ENCODE data around the gene ARF1.
A peak's percentile ranks its signal among the peaks of the same experiment; 100 is the strongest.

Gene ARF1

DNA sequence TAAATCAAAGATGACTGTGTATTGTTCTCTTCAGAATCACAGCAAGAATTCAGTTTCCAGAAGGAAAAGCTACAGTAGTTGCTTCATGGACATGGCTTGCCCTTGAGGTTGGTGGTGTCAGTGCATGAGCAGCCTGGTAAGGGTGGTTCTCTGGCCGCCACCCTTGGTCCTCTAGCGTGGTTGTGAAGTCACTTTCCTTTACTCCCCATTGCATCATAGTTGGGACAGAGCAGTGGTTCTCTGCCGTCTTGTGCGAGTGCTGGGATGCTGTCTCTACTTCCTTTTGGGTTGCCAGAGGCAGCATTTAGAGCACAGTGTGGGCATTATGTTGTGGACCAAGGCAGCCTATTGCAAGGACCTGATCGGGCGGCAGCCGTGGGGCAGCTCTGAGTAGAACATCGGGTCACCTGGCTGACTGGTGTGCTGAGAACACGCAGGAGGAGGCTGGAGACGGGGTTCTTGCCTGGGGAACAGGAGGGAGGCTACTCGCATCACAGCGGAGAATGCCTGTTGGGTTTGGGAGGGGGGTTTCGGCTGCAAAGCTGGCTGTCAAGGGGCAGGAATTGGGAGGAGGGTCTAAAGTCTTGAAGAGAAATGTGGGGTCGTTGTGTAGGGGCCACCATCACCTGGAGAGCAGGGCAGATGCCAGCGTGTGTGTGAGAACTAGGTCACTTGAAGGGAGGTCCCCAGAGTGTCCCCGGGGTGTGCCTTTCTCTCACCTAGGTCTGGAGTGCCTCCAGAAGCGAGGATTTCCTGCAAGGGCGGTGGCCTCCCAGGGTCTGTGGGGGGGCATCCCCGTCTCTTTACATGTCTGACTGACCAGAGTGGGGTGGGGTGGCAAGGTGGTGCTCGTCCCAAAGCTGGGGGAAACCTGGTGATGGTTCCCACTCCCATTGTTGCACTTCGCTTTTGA is 6.3 kb downstream of the ARF1 start:
- DNase-seq, result no peak

DNA sequence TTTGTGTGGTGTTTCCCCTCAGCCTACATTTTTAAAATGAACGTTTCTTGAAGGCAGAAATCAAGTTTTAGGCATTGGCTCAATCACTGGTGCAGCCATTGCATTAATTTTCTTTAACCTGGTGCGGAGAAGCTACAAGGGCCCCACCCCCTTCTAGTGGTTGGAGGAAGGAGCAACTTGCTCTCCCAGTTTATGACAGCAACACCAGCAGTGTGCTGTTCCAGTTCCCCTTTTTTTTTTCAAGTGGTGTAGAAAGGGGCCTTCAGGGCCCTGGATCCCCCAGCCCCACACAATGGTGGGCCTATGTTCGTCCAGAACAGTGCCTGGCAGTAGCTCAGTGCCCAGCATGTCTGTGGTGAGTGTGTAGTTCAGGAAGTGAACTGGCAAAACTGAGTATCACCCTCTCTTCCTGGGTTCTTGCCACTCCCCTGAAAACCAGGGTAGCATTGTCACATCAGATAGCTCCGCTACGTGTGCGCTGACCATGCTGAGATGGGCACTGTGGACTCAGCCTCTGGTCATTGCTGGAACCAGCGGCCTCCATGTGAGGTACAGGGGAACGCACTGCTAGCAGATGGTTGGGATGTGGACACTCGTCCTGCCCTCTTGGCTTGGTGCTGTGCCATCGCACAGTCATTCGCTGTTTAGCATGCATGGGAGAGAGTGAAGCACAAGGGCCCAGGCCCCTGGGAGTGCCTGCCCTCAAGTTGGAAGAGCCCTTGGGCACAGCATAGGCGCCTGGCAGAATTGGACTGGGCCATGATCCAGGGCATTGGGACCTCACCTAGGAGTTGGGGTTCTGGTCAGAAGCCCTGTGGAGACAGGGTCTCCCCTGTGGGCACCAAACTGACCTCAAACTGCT is 7.2 kb downstream of the ARF1 start:
- no peak for DNase-seq

DNA sequence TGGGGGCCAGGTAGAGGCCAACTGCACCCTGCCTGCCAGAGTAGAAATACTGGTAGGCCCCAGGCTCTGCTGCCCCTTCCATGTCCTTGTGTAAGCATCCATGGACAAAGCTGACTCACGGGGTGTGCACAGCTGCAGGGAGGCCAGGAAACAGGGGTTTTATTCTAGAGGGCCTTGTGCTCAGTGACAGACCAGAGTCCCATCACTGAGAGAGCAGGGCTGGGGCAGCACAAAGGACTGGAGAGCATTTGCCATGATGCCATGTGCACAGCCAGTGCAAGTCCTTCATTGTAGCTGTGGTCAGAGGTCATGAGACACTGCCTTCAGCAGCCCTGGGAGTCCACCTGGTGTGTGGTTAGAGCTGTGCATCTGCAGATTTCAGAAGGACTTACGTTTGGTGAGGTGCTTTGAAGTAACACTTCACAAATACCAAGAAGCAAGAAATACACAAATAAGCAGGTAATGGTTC is 8.1 kb downstream of the ARF1 start:
- DNase-seq, result no peak

DNA sequence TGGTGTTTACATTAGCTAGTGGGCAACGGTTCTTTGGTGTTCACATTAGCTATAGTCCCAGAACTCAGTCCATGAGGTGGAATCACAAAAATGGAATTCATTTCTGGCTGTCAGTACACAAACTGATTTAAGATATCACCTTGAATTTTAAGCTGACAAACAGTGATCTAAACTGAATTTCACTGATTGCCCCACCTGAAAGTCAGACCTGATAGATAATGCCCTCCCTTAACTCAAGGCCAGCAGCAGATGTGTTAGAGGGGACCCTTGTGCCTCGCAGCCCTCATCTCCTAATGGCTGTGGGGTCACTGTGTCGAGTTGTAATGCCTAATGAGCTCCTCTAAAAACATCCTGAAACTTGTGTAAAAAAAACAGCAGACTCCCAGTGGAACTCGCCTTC is 8.6 kb downstream of the ARF1 start:
- DNase-seq, result no peak

DNA sequence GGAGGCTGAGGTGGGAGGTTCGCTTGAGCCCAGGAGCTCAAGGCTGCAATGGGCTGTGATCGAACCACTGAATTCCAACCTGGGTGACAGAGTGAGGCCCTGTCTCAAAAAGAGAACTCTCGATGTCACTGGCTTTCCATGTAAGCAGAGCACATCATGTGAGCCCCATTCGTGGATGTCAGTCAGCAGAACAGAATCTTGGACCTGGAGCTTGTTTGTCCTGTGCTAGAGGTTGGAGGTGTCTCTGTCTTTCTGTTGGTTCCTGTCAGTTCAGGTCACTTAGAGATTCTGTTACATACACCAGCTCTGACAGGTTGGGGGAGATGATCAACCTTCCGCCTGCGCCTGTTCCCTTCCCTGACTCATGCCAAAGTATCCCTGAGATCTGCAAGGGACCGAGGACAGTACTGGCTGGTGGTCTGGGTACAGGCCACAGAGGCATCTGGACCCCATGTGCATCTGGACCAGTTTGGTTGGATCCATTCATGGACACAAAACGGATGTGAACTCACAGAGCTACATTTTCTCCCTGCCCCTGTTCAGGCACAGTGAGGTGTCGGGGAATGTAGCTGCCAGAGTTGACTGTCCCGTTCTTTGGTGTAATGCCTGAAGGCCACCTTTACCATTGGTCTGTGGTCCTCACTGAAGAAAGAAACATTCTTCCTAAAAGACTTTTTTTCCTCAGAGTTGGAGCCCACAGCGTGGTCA is 10.0 kb downstream of the ARF1 start:
- no peak for DNase-seq

DNA sequence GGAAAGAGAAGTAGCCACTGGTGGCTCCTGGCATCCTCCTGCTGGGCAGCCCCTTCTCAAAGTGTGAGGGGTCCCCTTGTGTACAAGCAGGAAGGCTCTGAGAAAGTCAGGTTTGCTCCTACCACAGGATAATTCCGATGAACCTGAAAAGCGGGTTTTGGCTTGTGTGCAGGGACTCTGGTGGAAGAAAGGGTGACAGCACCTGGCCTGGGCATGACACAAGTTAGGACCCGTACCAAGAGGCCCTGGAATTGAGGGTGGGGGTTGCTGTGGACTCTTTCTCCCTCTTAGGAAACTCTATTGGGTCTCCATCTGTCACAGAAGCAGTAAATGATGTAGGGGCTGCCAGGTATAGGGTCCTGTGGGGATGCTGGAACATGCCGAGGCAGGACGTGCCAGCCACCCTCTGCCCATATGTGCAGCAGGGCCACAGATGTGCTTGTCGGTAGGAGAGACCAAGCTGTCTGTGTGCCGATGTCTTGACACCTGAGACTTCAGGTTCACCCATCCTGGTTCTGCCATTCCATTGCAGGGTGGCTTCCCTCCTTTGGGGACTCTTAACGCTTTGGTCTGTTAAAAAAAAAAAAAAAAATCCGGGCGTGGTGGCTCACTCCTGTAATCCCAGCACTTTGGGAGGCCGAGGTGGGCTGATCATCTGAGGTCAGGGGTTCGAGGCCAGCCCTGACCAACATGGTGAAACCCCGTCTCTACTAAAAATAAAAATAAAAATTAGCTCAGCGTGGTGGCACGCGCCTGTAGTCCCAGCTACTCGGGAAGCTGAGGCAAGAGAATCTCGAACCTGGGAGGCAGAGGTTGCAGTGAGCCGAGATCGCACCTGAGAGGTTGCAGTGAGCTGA is 10.8 kb downstream of the ARF1 start:
- no peak for DNase-seq

DNA sequence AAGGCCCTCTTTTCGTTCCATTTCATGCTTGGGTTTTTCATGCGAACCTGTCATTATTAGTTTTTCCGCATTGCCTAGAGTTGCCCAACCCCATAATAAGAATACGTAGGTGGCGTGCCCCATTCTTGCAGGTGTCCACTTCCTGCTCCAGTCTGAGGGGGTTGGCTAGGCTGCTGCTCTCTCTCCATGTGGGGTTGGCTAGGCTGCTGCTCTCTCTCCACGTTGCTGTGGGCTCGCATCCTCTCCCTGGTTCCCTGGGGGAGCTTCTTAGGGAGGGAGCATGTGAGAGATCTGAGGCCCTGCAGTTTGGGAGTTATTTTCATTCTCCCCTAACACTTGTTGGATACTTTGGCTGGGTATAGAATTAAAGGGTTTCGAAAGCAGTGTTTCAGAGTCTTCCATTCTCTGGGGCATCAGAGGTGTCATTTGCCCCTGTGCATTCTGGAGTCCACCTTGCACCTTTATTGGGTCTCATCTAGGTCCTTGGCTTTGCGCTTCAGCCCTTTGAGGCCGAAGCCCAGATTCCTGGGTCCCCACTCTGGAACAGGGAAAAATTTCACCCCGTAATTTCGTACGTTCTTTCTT is 12.0 kb downstream of the ARF1 start:
- DNase-seq, result no peak

DNA sequence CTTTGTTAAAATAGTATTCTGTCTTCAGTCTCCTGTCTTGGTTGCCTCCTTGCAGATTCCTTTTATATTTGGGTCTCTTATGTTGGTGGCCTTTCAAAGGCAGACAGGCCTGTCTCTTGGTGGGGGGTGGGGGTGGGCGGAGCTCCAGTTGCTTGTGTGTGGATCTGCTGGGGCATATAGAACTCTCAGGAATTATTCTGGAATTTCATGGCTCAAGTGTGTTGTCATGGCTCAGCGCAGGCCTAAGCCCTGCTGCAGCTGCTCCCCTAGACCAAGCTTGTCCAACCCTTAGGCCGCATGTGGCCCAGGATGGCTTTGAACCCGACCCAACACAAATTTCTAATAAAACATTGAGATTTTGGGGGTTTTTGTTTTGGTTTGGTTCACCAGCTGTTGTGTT is 12.7 kb downstream of the ARF1 start:
- DNase-seq, result no peak

DNA sequence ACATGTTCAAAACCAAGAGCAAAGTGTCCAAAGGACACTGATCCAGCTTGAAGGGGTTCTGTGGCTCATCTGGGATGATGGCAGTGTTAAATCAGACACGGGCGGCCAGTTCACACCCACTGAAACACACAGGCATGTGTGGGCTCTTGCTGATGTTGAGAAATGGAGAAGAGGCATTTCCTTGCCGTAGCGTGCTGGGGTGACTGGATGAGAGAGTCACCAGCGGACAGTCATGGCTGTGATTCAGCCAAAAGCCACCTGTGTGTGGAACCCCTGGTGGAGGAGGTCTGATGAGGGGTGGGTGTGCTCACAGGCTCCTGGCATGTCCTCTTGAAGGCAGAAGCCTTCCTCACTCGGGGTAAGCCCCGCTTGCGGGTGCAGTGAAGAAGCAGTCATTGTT is 13.4 kb downstream of the ARF1 start:
- no peak for DNase-seq

DNA sequence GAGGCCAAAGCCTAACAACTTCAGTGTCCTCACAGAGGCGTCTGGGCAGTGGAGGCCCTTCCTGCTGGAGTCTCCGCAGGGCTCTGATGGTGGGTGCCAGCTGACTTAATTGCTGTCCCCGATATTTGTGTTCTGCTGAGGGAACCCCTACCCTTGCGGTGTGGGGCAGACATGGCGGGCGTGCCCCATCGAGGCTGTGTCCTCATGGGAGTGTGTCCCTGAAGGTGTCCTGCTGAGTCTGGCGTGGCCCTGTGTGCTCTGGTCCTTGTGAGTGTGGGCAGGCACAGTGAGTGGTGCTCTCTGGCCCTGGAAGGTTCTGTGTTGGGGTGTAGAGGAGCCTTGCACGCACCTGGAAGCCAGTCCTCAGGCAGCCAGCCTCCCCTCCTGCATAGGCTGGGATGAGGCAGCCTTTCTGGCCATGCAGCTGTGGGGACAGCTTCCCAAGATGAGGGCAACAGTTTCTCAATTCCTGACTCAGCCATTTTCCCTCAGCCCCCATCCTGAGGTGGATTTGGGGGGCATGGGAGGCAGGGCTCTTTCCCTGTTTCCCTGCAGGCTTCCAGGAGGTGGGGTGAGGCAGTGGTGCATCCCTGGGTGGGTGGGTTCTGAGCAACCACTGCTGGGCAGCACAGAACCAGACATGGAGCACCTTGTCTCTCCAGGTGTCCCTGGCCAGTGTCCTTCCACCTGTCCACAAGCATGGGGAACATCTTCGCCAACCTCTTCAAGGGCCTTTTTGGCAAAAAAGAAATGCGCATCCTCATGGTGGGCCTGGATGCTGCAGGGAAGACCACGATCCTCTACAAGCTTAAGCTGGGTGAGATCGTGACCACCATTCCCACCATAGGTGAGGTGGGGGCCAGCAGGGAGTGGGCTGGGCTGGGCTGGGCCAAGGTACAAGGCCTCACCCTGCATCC is 14.2 kb downstream of the ARF1 start:
- DNase-seq, result no peak

DNA sequence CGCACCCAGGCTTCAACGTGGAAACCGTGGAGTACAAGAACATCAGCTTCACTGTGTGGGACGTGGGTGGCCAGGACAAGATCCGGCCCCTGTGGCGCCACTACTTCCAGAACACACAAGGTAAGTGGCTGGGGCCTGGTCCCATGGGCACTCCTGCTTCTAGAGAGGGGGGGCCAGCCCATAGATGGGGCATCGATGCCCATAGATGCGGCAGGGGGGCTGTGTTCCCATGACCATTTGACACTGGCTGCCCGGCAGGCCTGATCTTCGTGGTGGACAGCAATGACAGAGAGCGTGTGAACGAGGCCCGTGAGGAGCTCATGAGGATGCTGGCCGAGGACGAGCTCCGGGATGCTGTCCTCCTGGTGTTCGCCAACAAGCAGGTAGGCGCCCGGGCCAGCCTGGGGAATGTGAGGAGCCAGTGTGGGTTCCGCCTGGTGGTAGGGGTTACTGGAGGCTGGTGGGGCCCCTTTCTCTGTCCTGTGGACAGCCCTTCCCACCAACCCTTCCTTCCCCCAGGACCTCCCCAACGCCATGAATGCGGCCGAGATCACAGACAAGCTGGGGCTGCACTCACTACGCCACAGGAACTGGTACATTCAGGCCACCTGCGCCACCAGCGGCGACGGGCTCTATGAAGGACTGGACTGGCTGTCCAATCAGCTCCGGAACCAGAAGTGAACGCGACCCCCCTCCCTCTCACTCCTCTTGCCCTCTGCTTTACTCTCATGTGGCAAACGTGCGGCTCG is 15.0 kb downstream of the ARF1 start:
- no peak for DNase-seq

DNA sequence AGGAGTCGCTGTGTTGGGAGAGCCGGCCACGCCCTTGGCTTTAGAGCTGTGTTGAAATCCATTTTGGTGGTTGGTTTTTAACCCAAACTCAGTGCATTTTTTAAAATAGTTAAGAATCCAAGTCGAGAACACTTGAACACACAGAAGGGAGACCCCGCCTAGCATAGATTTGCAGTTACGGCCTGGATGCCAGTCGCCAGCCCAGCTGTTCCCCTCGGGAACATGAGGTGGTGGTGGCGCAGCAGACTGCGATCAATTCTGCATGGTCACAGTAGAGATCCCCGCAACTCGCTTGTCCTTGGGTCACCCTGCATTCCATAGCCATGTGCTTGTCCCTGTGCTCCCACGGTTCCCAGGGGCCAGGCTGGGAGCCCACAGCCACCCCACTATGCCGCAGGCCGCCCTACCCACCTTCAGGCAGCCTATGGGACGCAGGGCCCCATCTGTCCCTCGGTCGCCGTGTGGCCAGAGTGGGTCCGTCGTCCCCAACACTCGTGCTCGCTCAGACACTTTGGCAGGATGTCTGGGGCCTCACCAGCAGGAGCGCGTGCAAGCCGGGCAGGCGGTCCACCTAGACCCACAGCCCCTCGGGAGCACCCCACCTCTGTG is 15.9 kb downstream of the ARF1 start:
- DNase-seq, result no peak

DNA sequence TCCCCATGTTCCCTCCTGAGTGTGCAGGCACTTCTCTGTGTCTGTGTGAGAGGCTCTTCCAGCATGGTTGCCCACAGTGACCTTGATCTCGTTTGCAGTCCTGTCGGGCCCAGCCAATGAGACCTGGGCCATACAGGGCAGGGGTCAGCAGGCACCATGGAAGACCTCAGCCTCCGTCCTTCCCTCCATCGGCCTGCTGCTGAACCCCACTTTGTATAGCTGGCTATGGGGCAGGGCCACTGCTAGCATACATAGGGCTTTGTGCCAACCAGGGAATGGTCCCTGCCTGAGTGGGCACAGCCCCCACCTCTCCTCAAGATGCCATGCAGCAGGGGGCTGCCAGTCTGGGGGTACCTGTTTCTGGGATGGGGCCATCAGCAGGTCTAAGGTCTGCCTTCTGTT is 16.8 kb downstream of the ARF1 start:
- DNase-seq, result no peak

DNA sequence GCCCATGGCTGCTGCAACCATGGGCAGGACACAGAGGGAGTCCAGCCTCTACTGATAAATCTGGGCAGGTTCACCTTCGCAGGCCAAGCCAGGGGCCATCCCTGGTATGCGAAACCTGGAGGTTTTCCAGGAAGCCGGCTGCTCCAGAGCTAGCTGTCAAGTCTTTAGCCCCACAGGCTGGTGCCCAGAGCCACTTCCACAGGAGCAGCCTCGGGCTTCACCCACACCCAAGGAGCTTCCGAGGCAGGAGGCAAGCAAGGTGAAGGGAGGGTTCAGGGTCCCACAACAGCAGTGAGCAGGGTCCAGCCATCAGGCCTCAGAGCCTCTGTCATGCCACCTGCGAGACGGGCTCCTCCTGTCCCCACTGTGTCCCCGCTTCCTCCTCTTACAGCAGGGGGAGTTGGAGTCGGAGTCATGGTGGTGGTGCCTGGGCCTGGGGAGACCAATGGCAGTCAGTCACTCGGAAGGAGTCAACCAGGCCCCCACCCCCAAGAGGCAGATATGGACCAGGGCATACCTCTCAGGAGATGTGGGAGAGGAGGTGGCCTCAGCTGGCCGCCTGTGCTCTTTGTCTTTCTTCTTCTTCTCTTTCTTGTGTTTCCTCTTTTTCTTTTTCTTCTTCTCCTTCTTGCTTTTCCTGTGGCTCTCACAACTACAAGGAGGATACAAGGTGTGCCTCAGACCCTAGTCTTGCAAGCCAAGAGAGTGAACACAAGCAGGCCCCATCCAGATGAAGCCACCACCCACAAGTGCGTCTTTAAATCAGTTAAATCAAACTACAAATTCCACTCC is 18.5 kb downstream of the ARF1 start:
- DNase-seq, result no peak

DNA sequence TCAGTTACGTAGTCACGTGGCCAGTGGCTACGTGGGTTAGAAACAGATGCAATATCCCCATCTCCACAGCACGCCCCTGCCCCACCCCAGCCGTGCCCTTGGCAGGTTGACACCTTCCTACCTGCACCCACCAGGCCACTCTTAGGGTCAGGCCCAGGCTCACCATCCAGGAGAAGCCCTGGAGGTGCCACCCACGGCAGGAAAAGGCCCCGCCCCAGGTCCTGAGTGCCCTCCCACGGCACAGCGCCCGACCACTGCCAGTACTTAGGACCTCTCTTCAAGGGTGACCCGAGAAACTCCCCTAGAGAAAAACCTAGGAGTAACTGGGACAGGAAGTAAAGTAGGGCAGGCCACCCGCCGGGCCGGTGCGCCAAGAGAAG is 19.1 kb downstream of the ARF1 start:
- peak; percentile 48 for DNase-seq

DNA sequence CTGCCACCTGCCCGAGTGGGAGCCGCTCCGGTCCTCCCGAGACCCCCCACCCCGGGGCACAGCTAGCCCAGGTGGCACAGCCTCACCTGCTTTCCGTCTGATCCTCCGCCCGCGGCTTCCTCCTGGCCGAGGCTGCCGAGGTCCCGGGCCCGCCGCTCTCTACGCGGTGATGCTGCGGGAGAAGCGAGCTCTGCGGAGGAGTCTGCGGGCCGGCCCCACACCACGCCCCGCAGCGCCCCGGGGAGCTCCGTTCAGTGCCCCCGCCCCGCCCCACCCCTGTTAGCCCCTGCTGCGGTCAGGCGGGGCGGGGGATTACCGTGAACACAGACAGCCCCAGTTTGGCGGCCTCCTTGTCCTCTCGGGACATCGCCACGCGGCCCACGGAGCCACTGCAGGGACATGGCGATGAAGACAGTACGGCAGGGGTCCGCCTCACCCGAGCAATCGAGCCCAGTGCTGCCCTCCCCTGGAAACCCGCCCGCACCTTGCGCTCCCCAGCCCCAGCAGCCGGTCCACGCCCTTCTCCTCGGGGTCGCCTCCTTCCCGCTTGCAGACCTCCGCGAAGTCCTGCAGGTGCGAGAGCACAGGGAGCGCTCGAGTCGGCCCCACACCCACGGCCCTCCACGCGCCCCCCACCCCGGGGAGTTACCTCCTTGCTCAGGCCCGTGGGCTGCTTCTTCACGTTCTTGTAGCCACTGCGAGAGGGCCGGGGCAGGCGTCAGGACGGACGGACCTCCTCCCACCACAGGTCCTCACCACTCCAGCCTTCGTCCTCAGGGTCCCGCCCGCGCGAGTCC is 19.7 kb downstream of the ARF1 start:
- peak; percentile 73 for DNase-seq

DNA sequence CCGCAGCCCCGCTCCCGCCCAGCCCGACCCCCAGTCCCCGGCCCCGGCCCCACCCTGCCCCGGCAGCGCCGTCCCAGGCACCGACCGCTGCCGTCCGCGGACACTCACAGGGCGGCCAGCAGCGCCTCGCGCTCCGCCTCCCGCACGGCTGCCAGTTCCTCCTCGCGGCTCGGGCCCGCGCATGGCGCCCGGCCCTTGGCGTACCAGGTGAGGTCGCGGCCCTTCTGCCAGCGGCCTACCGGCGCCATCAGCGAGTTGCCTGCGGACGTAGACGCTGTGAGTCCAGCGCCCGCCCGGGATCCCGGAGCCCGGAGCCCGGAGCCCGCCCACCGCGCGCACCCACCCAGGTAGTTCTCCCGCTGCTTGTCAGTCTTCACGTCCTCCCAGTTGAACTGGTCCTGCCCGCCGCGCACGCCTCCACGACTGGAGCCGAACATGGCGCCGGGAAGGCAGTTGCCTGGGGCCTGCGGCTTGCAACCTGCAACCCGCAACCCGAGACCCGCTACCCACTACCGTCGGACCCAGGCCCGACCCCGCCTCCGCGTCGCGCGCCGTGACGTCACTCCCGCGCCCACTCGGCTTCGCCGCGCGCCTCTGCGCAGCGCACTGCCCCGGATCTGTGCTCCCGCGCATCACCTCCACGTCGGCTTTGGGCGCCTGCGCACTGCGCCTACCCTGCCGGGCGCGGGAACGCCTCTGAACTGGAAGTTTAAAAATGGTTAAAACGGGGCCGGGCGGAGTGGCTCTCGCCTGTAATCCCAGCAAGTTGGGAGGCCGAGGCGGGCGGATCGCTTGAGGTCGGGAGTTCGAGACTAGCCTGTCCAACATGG is 20.5 kb downstream of the ARF1 start, which contains the start of gene C1orf35:
C1orf35 (minus strand) TSS at position 535 of the 830 bp plus-strand sequence; CDS start at position 437, 98 bp downstream.
- DNase-seq, result peak; percentile 95
